Measurements from ENCODE around the gene VPS51.
A peak's percentile ranks its signal among the peaks of the same experiment; 100 is the strongest.

VPS51 gene

DNA sequence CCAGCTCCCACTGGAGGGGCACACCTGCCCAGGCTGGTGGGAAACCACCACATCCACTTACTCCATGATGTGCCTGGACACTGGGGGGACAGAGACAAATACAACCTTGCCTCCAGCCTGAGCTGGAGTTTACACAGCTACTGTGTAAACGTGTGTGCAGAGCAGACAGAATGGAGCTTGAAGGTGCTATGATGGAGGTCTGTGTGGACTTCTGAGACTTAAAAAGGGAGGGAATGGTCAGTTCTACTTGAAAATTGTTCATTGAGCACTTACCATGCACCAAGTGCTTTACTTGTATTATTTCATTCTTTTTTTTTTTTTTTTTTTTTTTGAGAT is 23.4 kb upstream of the VPS51 start:
- no peak for DNase-seq (ENCODE audit: low read depth in 2 of 2)

DNA sequence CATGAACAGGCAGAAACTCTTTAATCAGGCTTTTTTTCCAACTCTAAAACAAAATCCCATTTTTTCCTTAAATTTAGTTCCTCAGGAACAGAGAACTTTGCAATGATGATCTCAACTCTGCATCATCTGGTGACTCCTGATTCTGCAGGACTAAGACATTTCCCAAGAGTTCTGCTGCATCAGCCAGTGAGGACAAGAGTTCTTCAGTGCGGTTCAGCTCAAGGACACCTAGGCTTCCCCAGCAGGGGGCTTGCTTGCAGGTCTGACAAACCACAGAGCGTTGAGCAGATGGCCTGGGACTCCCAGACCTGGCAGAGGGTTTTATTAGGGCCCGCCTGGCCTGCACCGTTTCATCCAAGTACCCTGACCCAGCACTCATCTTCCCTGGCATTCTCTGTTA is 18.6 kb upstream of the VPS51 start:
- DNase-seq (ENCODE audit: low read depth in 2 of 2) = no peak

DNA sequence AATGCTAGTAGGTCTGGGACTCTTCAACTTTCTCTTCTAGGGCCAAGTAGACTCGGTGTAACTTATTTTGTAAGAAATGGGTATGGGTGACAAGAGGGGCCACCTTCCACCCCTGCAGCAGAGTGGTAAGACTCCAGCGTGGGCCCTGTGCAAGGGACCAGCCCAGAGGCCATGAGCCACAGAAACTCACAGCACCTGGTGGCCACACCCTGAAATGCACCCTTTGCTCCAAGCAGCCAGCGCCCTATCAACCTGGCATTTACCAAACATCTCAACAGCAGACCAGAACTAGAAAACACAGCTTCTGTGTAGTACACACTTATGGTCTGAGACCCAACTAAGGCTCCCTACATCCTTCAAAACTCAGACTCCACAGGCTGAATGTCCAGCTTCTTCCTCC is 17.9 kb upstream of the VPS51 start:
- peak; percentile 40 to 42 for DNase-seq (ENCODE audit: low read depth in 2 of 2)

DNA sequence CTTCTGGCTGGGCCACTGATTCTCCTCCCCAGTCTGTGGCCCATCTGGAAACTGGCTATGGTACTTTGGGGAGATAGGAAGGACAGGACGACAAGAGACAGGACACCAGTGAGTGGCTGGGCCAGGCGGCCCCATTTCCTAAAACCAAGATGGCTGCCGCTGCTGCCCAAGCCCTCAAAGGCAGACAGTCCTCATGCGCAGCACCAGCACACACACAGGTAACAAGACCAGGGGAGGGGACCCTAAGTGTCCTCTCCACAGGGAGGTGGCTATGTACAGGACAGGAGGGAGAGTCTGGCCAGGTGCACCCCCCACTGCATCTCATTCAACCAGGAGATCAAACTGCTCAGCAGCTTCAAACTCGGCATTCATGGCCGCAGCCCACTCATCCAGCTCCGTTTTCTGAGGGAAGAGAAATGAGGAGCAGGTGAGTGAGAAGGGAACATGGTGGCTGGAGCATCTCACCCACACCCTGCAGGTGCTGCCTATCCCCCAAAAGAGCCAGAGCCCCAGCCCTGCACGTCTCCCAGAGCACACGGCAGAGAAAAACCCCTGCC is 17.1 kb upstream of the VPS51 start:
- no peak for DNase-seq (ENCODE audit: low read depth in 2 of 2)

DNA sequence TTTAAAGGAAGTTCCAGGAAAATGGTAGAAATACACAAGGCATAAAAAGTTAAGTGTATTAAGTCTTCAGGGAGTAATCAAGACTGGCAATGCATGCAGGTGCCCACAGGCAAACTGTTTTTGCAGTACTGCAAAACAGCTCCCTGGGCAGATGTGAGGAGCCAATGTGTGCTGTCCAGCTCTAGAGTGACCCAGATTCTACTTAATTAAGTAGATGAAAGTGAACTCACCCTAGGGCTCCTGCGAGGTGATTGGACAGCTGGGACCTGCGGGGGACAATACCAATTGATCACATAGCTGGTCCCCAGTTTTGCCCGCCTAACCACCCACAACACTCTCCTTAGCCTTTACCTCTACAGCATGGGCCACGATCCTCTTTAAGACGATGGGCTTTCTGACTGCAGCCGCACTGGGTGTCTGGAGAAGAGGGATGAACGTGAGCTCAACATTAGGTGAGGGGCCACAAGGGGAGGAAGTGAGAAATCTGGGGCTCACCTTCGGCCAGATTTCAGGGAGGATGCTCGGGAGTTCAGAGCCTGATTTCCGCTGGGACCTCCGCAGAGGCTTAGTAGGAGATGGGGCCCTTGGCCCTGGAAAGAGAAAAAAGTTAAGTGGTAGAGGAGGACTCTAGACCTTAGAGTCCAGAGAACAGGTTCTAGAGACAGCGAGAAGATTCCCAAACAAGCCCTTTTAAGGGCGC is 12.7 kb upstream of the VPS51 start:
- DNase-seq (ENCODE audit: low read depth in 2 of 2) = no peak

DNA sequence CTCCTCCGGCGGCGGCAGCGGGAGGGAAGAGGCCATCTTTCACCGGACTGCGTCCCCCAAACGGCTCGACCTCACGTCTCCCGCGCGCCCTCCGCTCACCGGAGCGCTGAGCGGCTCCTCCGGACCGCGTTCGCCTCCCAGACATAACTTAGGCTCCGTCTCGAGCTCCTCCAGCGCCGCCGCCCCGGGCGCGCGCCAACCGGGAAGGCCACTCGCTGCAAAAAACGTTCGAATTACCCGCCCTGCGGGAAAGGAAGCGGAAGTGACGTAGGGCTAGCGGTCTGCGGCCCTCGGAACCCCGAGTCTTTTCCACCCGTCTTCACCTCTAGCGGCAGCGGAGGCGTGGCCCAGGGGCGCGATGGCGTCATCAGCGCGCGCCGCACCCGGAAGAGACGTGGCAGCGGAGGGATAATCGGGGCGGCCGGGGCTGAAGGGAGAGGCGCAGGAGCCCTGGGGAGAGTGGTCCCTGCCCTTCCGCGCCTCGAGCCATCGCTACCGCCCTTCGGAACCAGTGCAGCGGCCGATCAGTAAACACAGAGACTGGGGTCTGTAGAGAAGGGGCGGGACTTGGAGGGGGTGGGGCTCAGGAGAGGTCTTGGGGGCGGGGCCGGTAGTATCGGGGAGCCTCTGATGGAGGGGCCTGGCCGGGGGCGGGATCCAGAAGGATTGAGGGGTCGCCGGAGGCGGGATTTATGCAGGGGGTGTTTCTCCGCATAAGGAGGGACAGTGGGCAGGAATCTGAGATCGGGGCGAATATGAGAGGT is 12.0 kb upstream of the VPS51 start, which contains the start of the genes CDCA5 and ZFPL1:
Gene CDCA5, minus strand, starts transcription at position 207 of the 764 bp plus-strand sequence. Its CDS starts 62 bp downstream, at position 145.
Gene ZFPL1, plus strand, starts transcription at position 389 of the 764 bp plus-strand sequence. CDS start 477 bp downstream, outside the sequence.
- DNase-seq (ENCODE audit: low read depth in 2 of 2) = peak; percentile 94 to 96

- no peak for DNase-seq (ENCODE audit: low read depth in 2 of 2)
Observed at GRCh38 chr11:65084598-65085375, 11.2 kb upstream of the VPS51 start.

DNA sequence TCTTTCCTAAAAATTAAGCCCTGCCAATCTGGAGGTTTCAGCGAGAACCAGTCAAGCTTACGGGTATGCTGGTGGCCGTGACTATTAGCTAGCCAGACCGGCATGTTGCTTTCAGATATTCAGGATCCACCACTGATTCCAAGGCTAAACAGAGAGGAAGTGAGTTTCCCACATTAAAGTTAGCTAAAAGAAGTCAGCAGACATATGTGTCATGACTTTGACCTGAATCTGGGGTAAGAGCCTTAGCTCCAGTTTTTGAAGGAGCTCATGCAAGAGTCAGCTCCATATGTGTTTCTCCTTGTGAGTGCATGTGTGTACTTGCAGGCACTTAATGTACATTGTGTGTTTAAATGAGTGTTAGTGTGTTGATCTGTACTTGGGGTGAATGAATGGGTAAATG is 10.6 kb upstream of the VPS51 start:
- DNase-seq (ENCODE audit: low read depth in 2 of 2) = no peak

- no peak for DNase-seq (ENCODE audit: low read depth in 2 of 2)
Observed at GRCh38 chr11:65086809-65087208, 9.2 kb upstream of the VPS51 start.

- DNase-seq (ENCODE audit: low read depth in 2 of 2) = no peak
Observed at GRCh38 chr11:65087216-65087615, 8.8 kb upstream of the VPS51 start.

DNA sequence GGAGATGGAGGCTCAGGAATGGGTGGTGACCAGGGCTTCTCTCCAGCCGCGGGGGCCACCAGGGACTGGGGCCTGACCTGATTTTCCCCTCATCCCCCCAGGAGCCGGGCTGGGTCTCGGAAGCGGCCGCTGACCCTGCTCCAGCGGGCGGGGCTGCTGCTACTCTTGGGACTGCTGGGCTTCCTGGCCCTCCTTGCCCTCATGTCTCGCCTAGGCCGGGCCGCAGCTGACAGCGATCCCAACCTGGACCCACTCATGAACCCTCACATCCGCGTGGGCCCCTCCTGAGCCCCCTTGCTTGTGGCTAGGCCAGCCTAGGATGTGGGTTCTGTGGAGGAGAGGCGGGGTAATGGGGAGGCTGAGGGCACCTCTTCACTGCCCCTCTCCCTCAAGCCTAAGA is 8.2 kb upstream of the VPS51 start:
- no peak for DNase-seq (ENCODE audit: low read depth in 2 of 2)

DNA sequence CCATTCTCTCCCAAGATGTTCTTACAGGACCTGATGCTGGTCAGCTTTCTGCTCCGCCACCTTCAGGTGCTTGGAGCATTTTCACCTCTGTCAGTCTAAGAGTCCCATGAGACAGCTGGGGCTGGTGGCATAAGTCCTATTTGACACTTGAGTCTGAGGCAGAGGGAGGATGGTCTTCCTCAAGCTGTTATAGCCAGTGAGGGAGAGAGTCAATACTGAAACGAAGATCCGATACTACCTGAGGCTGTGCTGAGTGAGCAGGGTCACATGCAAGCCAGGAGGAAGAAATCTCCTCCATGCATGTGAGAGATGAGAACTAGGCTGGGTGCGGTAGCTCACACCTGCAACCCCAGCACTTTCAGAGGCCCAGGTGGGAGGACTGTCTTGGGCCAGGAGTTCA is 6.4 kb upstream of the VPS51 start:
- no peak for DNase-seq (ENCODE audit: low read depth in 2 of 2)

DNA sequence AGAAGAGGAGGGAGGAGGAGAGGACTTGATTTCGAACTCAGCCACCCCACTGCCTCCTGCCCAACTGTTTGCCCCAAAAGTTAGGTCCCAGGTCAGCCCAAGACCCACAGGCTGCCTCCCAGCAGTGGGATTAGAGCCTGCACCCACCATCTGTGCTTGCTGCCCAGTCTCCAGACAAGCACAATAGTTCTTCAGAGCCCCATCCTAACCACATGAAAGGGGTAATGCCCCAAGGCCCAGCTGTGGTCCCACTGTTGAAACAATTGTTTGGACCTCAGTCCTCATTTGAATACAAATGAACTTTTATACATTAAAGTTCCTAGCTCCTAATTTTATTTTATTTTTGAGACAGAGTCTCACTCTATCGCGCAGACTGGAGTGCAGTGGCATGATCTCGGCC is 5.4 kb upstream of the VPS51 start:
- no peak for DNase-seq (ENCODE audit: low read depth in 2 of 2)

DNA sequence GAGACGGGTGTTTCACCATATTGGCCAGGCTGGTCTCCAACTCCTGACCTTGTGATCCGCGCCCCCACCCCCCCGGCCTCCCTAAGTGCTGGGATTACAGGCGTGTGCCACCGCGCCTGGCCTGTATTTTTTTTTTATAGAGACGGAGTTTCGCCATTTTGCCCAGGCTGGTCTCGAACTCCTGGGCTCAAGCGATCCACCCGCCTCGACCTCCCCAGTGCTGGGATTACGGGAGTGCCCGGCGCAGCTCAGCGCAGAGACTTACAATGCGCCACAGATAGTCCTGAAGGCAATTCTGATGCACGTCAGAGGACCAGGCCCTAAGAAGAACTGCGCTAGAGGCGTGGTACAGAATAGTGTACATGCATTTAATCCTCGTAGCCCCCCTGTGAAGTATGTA is 587 bp upstream of the VPS51 start:
- no peak for DNase-seq (ENCODE audit: low read depth in 2 of 2)

DNA sequence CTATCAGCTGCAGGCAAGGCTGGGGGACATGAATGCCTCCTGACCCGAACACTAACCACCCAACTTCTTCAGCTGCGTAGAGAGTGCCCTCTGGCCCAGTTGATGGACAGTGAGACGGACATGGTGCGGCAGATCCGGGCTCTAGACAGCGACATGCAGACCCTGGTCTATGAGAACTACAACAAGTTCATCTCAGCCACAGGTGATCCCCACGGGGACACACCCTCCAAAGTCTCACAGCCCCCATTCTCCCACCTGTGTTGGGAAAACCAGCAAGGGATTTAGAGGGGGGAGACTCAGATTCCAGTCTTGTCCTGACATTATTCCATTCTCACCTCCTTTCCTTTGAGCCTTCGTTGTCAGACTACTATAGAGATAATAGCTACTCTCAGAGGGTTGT is 912 bp downstream of the VPS51 start:
- no peak for DNase-seq (ENCODE audit: low read depth in 2 of 2)

- DNase-seq (ENCODE audit: low read depth in 2 of 2) = no peak
Observed at GRCh38 chr11:65100674-65101350, 4.8 kb downstream of the VPS51 start.

DNA sequence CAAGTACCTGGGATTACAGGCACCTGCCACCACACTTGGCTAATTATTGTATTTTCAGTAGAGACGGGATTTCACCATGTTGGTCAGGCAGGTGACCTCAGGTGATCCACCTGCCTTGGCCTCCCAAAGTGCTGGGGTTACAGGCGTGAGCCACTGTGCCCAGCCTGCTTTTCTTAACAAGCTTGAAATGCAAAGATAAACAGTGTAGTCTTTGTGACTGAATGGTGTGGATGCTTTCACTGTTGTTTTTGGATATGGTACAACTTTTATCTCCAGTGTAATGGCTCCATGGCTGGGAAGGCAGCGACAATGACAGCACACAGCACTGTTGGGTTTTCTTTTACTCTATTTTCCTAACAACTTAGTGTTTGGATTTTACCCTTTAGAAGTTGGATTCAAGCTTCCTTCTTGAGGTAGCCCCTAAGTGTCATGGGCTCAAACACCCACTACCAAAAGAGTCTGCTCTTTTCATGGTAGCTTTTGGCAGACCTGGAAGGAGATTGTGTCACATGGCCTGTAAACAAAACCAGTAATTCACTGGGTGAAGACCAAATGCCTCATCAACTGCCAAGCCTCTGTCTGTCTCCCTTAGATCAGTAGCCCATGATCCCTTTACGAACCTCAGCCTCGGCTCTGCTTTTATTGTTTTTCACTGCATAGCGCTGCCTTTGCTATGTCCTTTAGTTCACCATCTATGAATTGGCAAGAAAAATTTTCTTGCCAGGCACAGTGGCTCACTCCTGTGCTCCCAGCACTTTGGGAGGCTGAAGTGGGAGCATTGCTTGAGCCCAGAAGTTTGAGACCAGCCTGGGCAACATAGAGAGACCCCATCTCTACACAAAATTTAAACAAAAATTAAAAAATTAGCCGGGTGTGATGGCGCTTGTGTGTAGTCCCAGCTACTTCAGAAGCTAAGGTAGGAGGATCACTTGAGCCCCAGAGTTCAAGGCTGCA is 6.4 kb downstream of the VPS51 start:
- no peak for DNase-seq (ENCODE audit: low read depth in 2 of 2)

GRCh38 chr11:65103476-65103875 is 7.5 kb downstream of the VPS51 start:
- no peak for DNase-seq (ENCODE audit: low read depth in 2 of 2)

- no peak for DNase-seq (ENCODE audit: low read depth in 2 of 2)
Observed at GRCh38 chr11:65104628-65105027, 8.6 kb downstream of the VPS51 start.

DNA sequence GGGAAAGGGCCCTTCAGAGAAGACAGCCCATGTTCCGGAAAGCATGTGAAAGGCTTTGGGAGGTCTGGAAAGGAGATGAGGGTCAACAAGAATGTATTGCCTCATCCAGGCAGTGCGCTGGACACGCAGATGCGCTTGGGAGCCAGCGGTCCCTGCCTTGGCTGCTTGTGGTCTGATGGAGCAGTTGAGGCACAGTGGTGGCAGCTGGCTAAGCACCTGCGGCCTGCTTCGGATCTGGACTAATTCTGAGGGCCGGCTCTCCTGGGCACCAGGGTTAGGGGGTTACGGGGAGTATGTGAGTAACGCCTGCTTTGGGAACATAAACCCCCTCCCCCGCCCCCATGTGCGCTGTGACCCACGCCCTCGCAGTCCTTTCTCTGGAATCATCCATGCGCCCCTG is 11.1 kb downstream of the VPS51 start:
- no peak for DNase-seq (ENCODE audit: low read depth in 2 of 2)

Measured in stimulated activated CD8-positive, alpha-beta memory T cell treated with anti-CD3 and anti-CD28 coated beads, Interleukin-15, amount 100 ng/mL, for 48 hours (primary cell).